Stomach (tissue), 9 donors: Measurements from ENCODE around the gene STRA8. TPM values are rescaled to one million over a fixed set of nuclear protein-coding genes. Genes with fewer than 3 reads are reported as not detected.
A peak's percentile ranks its signal among the peaks of the same experiment; 100 is the strongest.

Source experiments
- DNase-seq, 2 donors: peaks; one replicate each; pipeline versions ENCODE4 v3.0.0 to v3.0.0-alpha.2; 2013 to 2019
- H3K27ac ChIP-seq, 5 donors: fragments of 200-600 bp in 4 of 5; sonication (generic) in 4 of 5; one replicate each; pipeline ENCODE4 v1.5.1; 2013 to 2019; ENCODE audit warnings: mild to moderate bottlenecking in 1 of 5, moderate library complexity in 1 of 5
- H3K27me3 ChIP-seq, 3 donors: fragments of 200-600 bp; sonication (generic); one replicate each; pipeline ENCODE4 v1.5.1; 2017 to 2019; ENCODE audit warnings: mixed run types in 1 of 3
- H3K36me3 ChIP-seq, 4 donors: fragments of 200-600 bp; sonication (generic); 1 replicate in 3 of 4; 2 replicates in 1 of 4; pipeline ENCODE4 v1.5.1; 2016 to 2019
- H3K4me1 ChIP-seq, 4 donors: fragments of 200-600 bp; sonication (generic); one replicate each; pipeline ENCODE4 v1.5.1; 2016 to 2019
- H3K4me3 ChIP-seq, 4 donors: fragments of 200-600 bp; sonication (generic) in 3 of 4; one replicate each; pipeline ENCODE4 v1.5.1; 2016 to 2019; ENCODE audit warnings: mild to moderate bottlenecking in 1 of 4
- H3K9me3 ChIP-seq, 4 donors: fragments of 200-600 bp; sonication (generic); one replicate each; pipeline ENCODE4 v1.5.1; 2016 to 2019
- CTCF ChIP-seq, 7 experiments: fragments of 450-650 bp in 4 of 7; fragments of 200-600 bp in 3 of 7; sonication (generic) in 3 of 7; IDR thresholded peaks; one replicate each; pipeline ENCODE4 v1.5.1; 2016 to 2019; ENCODE audit warnings: antibody characterized with exemption in 7 of 7, control low read depth in 2 of 7, mild to moderate bottlenecking in 1 of 7
- EP300 ChIP-seq: sonication (generic); formaldehyde crosslinking; IDR thresholded peaks from one replicate; pipeline ENCODE4 v1.6.1; 2017; ENCODE audit warnings: antibody characterized with exemption
- POLR2A ChIP-seq, 4 donors: fragments of 450-650 bp; IDR thresholded peaks; one replicate each; pipeline ENCODE4 v1.6.1; 2016; ENCODE audit warnings: antibody characterized with exemption in 4 of 4, control low read depth in 2 of 4, mild to moderate bottlenecking in 1 of 4, moderate library complexity in 1 of 4
- POLR2AphosphoS5 ChIP-seq, 3 donors: sonication (generic); formaldehyde crosslinking; IDR thresholded peaks; one replicate each; pipeline ENCODE4 v1.6.1; 2016; ENCODE audit warnings: antibody characterized with exemption in 3 of 3
- WGBS, 5 donors: extraction: QIAGEN DNeasy Blood & Tissue Kit in 3 of 5; methylation state at CpG; one replicate each; pipeline versions ENCODE4 v1.1.5 to v1.1.7; 2013 to 2018; 5-methylcytosine and 5-hydroxymethylcytosine counted together
- intact Hi-C: fragments of 100-400 bp; cut with DNase I; formaldehyde crosslinking; loops from one replicate; pipeline ENCODE4 v1.15.1; 2023; ENCODE audit warnings: low total_unique reads
- polyA plus RNA-seq, 3 donors: library from polyadenylated mRNA; stranded (reverse); fragments of 200-250 nt; gene quantifications; one replicate each; pipeline ENCODE4 v1.2.3, GENCODE V29; 2013
- total RNA-seq, 5 donors: library from RNA; depleted of rRNA; stranded (reverse); fragments of >200 nt; gene quantifications; one replicate each; pipeline versions ENCODE4 v1.1.0 to v1.2.3, GENCODE V29; 2014 to 2016
- donor health status: healthy with polysubstance abuse.
- donor health status: Bipolar disorder and iron deficiency.
- donor health status: healthy.

The STRA8 gene
- total and polyA plus RNA-seq, 8 donors: not detected

DNA sequence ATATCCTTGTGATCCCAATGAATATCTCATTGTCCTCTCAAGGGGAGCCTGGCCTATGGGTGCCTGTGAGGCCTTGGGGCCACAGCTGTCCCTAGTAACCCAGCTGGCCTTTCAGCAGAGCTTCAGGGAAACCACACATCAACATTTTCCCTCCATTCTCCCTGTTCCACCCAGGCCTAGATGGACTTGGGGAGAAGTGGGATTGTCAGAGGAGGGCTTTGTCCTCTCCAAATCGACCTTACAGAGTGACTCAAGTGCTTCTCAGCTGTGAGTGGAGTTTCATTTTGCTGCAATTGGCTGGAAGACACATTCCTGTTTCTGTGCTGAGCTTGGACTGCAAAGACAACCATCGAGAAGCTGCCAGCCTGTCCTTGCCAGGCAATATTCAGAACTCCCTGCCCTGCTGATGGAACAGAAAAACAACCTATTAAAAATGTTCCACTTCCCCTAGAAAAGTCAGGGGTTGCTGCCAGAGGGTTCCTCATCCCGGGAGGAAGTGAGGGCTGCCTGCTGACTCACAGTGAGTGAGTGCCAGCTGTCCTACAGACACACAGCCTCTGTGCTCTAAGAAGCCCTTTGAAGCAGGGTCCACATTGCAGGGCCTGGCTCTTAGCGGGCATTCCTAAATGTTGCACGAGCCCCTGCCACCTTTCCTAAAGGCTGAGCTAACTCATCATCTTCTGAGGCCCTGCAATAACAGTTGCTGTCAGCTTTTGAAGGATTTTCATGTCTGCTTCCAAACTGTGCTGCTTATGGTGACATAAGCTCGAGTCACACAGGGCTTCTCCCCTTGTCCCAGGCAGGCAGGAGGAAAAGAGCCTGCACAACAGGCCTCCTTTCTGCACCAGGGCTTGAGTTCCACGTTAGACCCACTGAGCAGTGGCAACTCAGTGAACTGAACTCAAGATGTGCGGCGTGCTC is 20.5 kb downstream of the STRA8 start:
- H3K27me3 ChIP-seq: no peaks in the 10 kb centered on the region
- intact Hi-C loops: no loop called here

DNA sequence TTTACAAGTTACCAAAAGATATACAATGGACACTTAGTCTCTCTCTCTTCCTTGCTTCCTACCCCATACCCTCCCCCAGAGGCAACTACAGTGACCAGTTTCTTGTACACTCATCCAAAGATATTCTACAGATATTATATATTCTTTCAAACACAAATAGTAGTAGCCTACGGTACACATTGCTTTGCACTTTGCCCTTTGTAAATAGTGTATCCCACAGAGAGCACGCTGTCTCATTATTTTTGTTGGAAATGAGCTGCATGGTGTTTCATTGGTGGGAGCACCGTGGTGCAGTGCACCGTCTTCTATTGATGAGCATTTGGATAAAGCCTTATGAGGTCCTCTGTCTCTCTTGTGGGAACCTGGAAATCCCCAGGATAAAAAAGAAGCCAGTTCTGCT is 24.2 kb downstream of the STRA8 start:
- Histone ChIP-seq H3K27me3 (no peaks in the 10 kb centered on the region), H3K4me1 (peaks cover 10 to 32% (median 19%) of the 10 kb centered on the region in 4 donors), H3K9me3 (no peaks in the 10 kb centered on the region), H3K4me3 (no peak overlapping the region), H3K27ac (no peak overlapping the region), H3K36me3 (no peaks in the 10 kb centered on the region)
- no peak for DNase-seq
- WGBS, 5 donors: 29 to 54% (median 51%) methylated on average over 4 of the region's 4 CpGs
- TF ChIP-seq EP300 (no peak), POLR2A (IDR thresholded peaks at IDR 0.05) (no peak), CTCF (IDR thresholded peaks at IDR 0.05) (no peak), POLR2AphosphoS5 (IDR thresholded peaks at IDR 0.05) (no peak)
- intact Hi-C loops: no loop called here

More for the DNA sequence above, 20.5 kb downstream of the STRA8 start:
- Histone ChIP-seq H3K27ac (peak overlapping the region in 4 of 5 donors; percentile 66 to 79 (median 70)), H3K9me3 (no peaks in the 10 kb centered on the region), H3K4me1 (peaks cover 10 to 24% (median 15%) of the 10 kb centered on the region in 4 donors), H3K4me3 (no peak overlapping the region), H3K36me3 (no peaks in the 10 kb centered on the region)
- whole genome bisulfite sequencing, 5 donors: 29 to 51% (median 42%) methylated on average over 9 of the region's 9 CpGs
- TF ChIP-seq CTCF (IDR thresholded peaks at IDR 0.05) (no peak), POLR2A (IDR thresholded peaks at IDR 0.05) (no peak), POLR2AphosphoS5 (IDR thresholded peaks at IDR 0.05) (no peak), EP300 (no peak)
- DNase-seq: peak; percentile 43 to 56

GRCh38 chr7:135258585-135258984 is 24.9 kb downstream of the STRA8 start:
- Histone ChIP-seq H3K9me3 (no peaks in the 10 kb centered on the region), H3K27ac (no peak overlapping the region), H3K27me3 (no peaks in the 10 kb centered on the region), H3K4me1 (peaks cover 7 to 29% (median 15%) of the 10 kb centered on the region in 4 donors), H3K36me3 (no peaks in the 10 kb centered on the region), H3K4me3 (no peak overlapping the region)
- TF ChIP-seq POLR2A (IDR thresholded peaks at IDR 0.05): no peak
- no peak for TF ChIP-seq EP300
- no peak for TF ChIP-seq CTCF (IDR thresholded peaks at IDR 0.05)
- TF ChIP-seq POLR2AphosphoS5 (IDR thresholded peaks at IDR 0.05): no peak
- intact Hi-C loops: no loop called here
- DNase-seq: no peak
- 74 to 88% (median 78%) methylated on average over 3 of the region's 3 CpGs for WGBS, 5 donors

- Histone ChIP-seq H3K4me3 (no peak overlapping the region), H3K27ac (no peak overlapping the region), H3K27me3 (no peaks in the 10 kb centered on the region), H3K9me3 (no peaks in the 10 kb centered on the region), H3K4me1 (peaks cover 0 to 18% (median 4%) of the 10 kb centered on the region in 4 donors), H3K36me3 (no peaks in the 10 kb centered on the region)
- TF ChIP-seq EP300: no peak
- no peak for TF ChIP-seq CTCF (IDR thresholded peaks at IDR 0.05)
- no peak for TF ChIP-seq POLR2A (IDR thresholded peaks at IDR 0.05)
- TF ChIP-seq POLR2AphosphoS5 (IDR thresholded peaks at IDR 0.05): no peak
- 90 to 96% (median 92%) methylated on average over 6 of the region's 6 CpGs for WGBS, 5 donors
- intact Hi-C loops: no loop called here
- DNase-seq: no peak
Observed at GRCh38 chr7:135259702-135260101, 26.1 kb downstream of the STRA8 start.
